GM04503 (cell line): Measurements from ENCODE around the gene EFCAB11.
A peak's percentile ranks its signal among the peaks of the same experiment; 100 is the strongest.

ENCODE experiments used
- DNase-seq: peaks from one replicate; pipeline ENCODE4 v3.0.0-alpha.2; 2012; ENCODE audit warnings: low read depth

EFCAB11 gene, protein sequence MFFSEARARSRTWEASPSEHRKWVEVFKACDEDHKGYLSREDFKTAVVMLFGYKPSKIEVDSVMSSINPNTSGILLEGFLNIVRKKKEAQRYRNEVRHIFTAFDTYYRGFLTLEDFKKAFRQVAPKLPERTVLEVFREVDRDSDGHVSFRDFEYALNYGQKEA

GRCh38 chr14:89954070-89955021, at the start of gene EFCAB11:
Gene EFCAB11 (minus strand): TSS chr14:89954730. CDS start chr14:89954660, 70 bp downstream.
- DNase-seq = peak; percentile 92

DNA sequence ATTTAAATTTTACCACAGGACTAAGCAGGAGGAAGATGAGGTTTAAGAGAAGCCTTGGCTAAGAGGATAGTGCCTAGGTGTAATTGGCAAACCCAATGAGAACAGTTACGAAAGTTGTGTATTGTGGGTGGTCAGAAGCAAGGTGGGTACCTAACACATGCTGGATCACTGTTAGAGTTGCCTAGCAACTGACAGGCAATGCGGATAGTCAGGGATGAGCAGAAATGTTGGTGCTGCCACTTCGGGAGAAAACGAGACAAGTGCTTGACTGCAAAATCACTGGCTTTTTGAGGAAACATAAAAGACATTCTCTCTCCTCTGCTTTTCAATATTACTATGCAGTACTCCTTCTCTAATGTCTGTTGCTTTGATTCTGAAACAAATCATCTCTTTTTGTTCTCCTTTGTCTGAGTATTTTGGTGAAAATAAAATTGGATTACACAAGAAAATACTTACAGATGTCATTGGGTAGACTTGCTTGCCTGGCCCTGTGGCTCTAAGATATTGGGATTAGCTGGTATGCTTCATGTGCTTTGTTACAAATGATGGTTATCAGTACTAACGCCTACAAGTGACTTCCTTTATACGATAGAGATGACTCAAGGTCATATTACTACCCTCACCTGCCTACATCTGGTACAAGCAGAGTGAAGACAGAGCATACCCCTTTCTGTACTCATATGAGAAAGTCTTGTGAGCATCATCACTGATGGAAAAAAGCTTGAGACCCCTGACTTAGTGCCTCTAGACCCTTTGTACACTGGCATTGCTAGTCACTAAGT, 49.2 kb upstream of the EFCAB11 start:
- no peak for DNase-seq

GRCh38 chr14:90000935-90001334, 46.4 kb upstream of the EFCAB11 start:
- no peak for DNase-seq

DNA sequence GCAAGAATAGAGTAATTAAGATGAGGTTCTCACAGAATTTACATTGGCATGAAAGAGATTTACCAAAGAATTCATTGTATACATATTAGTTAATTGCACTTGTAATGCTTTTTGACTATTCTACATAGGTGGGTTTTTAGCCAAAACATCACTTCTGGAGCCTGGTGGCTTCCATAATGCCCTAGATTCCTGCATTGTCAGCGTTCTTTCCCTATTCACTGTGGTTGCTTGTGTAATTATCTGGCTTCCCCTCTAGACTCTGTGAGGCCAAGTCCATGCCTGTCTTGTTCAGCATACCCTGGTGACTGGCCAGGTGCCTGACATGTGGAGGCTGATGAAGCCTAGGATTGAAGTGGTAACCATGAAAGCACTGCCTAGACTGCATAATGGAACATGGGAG, 42.4 kb upstream of the EFCAB11 start:
- no peak for DNase-seq

DNA sequence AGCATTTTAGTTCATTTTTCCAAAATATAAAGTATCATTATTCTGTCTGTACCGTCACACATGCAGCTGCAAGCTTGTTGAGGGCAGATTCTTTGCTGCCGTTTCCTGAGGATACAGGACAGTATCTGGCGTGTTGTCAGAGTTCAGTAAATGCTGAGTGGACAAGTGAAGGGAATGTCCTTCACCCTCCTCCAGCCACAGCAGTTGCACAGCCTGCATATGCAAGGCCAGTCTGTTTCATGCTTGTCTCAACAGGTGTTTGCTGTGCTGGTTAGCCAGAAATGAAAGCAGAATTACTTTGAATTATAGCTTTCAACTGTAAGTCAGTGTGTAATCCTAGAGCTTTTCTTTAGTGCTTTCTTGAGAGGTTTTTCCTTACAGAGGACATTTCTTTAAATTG, 37.7 kb upstream of the EFCAB11 start:
- DNase-seq = no peak

- no peak for DNase-seq
These were observed 36.2 kb upstream of the EFCAB11 start for GRCh38 chr14:89990623-89991275.

GRCh38 chr14:89990218-89990617, 35.7 kb upstream of the EFCAB11 start:
- no peak for DNase-seq

GRCh38 chr14:89988787-89989186, 34.3 kb upstream of the EFCAB11 start:
- no peak for DNase-seq

GRCh38 chr14:89987161-89987475, 32.6 kb upstream of the EFCAB11 start:
- no peak for DNase-seq

GRCh38 chr14:89986462-89987160, 32.1 kb upstream of the EFCAB11 start:
- DNase-seq = no peak

DNA sequence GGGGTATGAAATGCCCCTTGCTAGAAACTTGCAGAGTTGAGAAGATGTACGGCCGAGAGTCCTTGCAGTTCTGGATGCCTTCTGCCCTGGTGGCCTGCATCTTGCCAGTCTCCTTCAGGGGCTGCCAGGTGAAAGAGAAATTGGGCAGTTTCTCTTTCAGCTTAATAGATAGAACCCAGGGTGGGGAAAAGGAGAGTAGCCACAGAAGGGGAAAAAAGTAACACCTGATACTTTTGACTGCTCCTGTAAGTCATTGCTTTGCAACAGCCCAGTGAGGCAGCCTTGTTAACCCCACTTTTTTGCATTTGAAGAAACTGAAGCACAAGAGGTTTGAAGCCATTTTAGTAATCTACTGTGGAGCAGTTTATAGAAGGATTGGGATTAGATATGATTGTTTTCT, 28.8 kb upstream of the EFCAB11 start:
- DNase-seq = no peak

GRCh38 chr14:89978656-89979055, 24.1 kb upstream of the EFCAB11 start:
- DNase-seq = no peak

GRCh38 chr14:89977668-89978067, 23.1 kb upstream of the EFCAB11 start:
- no peak for DNase-seq

DNA sequence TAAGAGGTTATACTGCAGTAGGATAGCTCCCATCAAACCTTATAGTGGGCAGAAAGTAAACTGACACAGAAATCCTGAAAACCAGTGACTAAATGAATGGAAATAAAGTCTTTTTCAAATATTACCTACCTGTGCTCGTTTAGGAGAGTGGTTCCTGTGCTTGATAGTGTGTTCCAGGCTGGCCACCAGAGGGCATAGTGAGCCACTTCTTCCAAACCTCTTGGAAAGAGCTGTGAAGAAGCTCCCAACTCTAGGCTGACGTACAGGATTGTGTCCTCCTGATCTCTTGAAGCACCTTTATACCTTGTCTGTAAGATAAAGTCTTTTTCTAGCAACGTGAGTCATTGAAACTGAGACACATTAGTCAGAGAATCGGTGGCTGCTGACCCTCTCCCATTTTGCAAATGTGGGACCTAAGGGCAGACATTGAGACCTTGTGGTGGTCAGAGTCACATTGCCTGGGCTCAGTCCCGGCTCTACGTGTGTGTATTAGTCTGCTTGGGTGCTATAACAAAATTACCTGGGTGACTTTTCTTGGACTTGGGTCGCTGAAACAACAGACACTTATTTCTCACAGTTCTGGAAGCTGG, 18.8 kb upstream of the EFCAB11 start:
- no peak for DNase-seq

- DNase-seq = no peak
These were observed 11.3 kb upstream of the EFCAB11 start for GRCh38 chr14:89965839-89966238.

- no peak for DNase-seq
These were observed 8.9 kb upstream of the EFCAB11 start for GRCh38 chr14:89963288-89963978.

GRCh38 chr14:89960914-89961313, 6.4 kb upstream of the EFCAB11 start:
- no peak for DNase-seq

GRCh38 chr14:89959853-89960445, 5.4 kb upstream of the EFCAB11 start:
- DNase-seq = no peak

- DNase-seq = no peak
These were observed 4.4 kb upstream of the EFCAB11 start for GRCh38 chr14:89958966-89959365.

- DNase-seq = no peak
These were observed 3.3 kb upstream of the EFCAB11 start for GRCh38 chr14:89957791-89958190.
